Right lobe of liver (tissue), 6 donors: ENCODE results near the gene BAHCC1. TPM values are rescaled to one million over a fixed set of nuclear protein-coding genes. Genes with fewer than 3 reads are reported as not detected.
A peak's percentile ranks its signal among the peaks of the same experiment; 100 is the strongest.

ENCODE experiments used
- ATAC-seq, 4 donors: fragments of 200-7000 bp; cut with Tn5 transposase; one replicate each; pipeline ENCODE4 v1.9.1; 2020; ENCODE audit warnings: mild to moderate bottlenecking in 4 of 4, moderate library complexity in 4 of 4
- DNase-seq, 3 donors: peaks; one replicate each; pipeline ENCODE4 v3.0.0-alpha.2; 2020
- H3K27ac ChIP-seq, 3 donors: fragments of 200-600 bp; one replicate each; pipeline ENCODE4 v1.8.0; 2022
- H3K27me3 ChIP-seq, 2 donors: fragments of 200-600 bp; one replicate each; pipeline ENCODE4 v1.8.0; 2022
- H3K36me3 ChIP-seq, 4 donors: fragments of 200-600 bp; sonication (generic) in 1 of 4; one replicate each; pipeline versions ENCODE4 v1.5.1 to v1.8.0; 2017 to 2022; ENCODE audit warnings: control low read depth in 1 of 4
- H3K4me1 ChIP-seq, 4 donors: fragments of 200-600 bp; sonication (generic) in 1 of 4; one replicate each; pipeline versions ENCODE4 v1.5.1 to v1.8.0; 2017 to 2022; ENCODE audit warnings: control low read depth in 1 of 4
- H3K4me3 ChIP-seq, 3 donors: fragments of 200-600 bp; one replicate each; pipeline ENCODE4 v1.8.0; 2022
- H3K9me3 ChIP-seq, 4 donors: fragments of 200-600 bp; sonication (generic) in 1 of 4; one replicate each; pipeline versions ENCODE4 v1.5.1 to v1.8.0; 2017 to 2022; ENCODE audit warnings: control low read depth in 1 of 4
- CTCF ChIP-seq, 4 donors: fragments of 200-600 bp in 3 of 4; fragments of 450-650 bp in 1 of 4; IDR thresholded peaks; one replicate each; pipeline versions ENCODE4 v1.5.1 to v1.8.0; 2016 to 2022; ENCODE audit warnings: antibody characterized with exemption in 4 of 4, mild to moderate bottlenecking in 2 of 4
- POLR2A ChIP-seq: fragments of 450-650 bp; IDR thresholded peaks from one replicate; pipeline ENCODE4 v1.6.1; 2017; ENCODE audit warnings: antibody characterized with exemption, mild to moderate bottlenecking
- WGBS: methylation state at CpG from one replicate; pipeline ENCODE4 v1.1.6; 2018; ENCODE audit warnings: low coverage, low lambda C conversion rate; ENCODE audit not compliant: insufficient coverage; ENCODE audit errors: missing lambda C conversion rate; 5-methylcytosine and 5-hydroxymethylcytosine counted together
- intact Hi-C, 2 donors: fragments of 100-400 bp; cut with DNase I; formaldehyde crosslinking; loops; one replicate each; pipeline versions ENCODE4 v1.11.2 to v1.14.1; 2022
- total RNA-seq, 6 experiments: library from RNA; depleted of rRNA in 2 of 6; stranded (reverse); fragments of >200 nt in 2 of 6; fragmentation: NEBNext Ultra II Directional in 3 of 6; extraction: Animal tissue kit (Norgen Biotek cat#: 25700) in 3 of 6; gene quantifications; one replicate each; pipeline versions ENCODE4 v1.1.0 to v1.2.4, GENCODE V29; 2016 to 2023
- donor health status: DM: no; HTN: yes; CAD: no.
- donor health status: DM: no; HTN: no; CAD: no.
- donor health status: DM: no; HTN: no; CAD: no.
- donor health status: DM: no; HTN: yes; CAD: no.
- donor health status: DM: no; HTN: yes; CAD: no.

Gene BAHCC1
- total RNA-seq, 6 experiments from 2014 or later: 2.5 to 6.4 (median 4.9) TPM

GRCh38 chr17:81499601-81499970 lies 104.3 kb downstream of the BAHCC1 start:
- Histone ChIP-seq H3K36me3 (no peaks in the 10 kb centered on the region), H3K4me1 (no peaks in the 10 kb centered on the region), H3K9me3 (no peaks in the 10 kb centered on the region), H3K27ac (no peak overlapping the region), H3K27me3 (no peaks in the 10 kb centered on the region), H3K4me3 (no peak overlapping the region)
- intact Hi-C loops: no loop called here
- no CpG with 5 or more reads among the region's 12 CpGs for WGBS
- ATAC-seq (peak in 1 of 4 donors; percentile 41), DNase-seq (no peak)
- TF ChIP-seq CTCF (IDR thresholded peaks at IDR 0.05) (no peak), POLR2A (no peak)

GRCh38 chr17:81500047-81500446 lies 104.8 kb downstream of the BAHCC1 start:
- Histone ChIP-seq H3K4me1 (no peaks in the 10 kb centered on the region), H3K36me3 (no peaks in the 10 kb centered on the region), H3K27ac (no peak overlapping the region), H3K9me3 (no peaks in the 10 kb centered on the region), H3K27me3 (no peaks in the 10 kb centered on the region), H3K4me3 (no peak overlapping the region)
- ATAC-seq: peak in 1 of 4 donors; percentile 9
- no peak for DNase-seq
- no peak for TF ChIP-seq POLR2A
- no peak for TF ChIP-seq CTCF (IDR thresholded peaks at IDR 0.05)
- intact Hi-C loops: no loop called here
- 67% methylated on average over 1 of the region's 7 CpGs for WGBS

- ATAC-seq (peak in 1 of 4 donors; percentile 35), DNase-seq (no peak)
- intact Hi-C loops: no loop called here
- Histone ChIP-seq H3K4me3 (no peak overlapping the region), H3K27ac (no peak overlapping the region), H3K36me3 (no peaks in the 10 kb centered on the region), H3K27me3 (no peaks in the 10 kb centered on the region), H3K4me1 (no peaks in the 10 kb centered on the region), H3K9me3 (no peaks in the 10 kb centered on the region)
- no peak for TF ChIP-seq CTCF (IDR thresholded peaks at IDR 0.05)
- no peak for TF ChIP-seq POLR2A
- 48% methylated on average over 3 of the region's 12 CpGs for WGBS
Observed at GRCh38 chr17:81502471-81503017, 107.3 kb downstream of the BAHCC1 start.

- Histone ChIP-seq H3K27me3 (no peaks in the 10 kb centered on the region), H3K4me3 (no peak overlapping the region), H3K4me1 (no peaks in the 10 kb centered on the region), H3K36me3 (no peaks in the 10 kb centered on the region), H3K27ac (no peak overlapping the region), H3K9me3 (no peaks in the 10 kb centered on the region)
- ATAC-seq: no peak
- intact Hi-C loops: no loop called here
- DNase-seq: no peak
- TF ChIP-seq POLR2A: no peak
- no peak for TF ChIP-seq CTCF (IDR thresholded peaks at IDR 0.05)
Observed at GRCh38 chr17:81503619-81504018, 108.4 kb downstream of the BAHCC1 start.
